ENCODE results near the gene FOXG1.

FOXG1 gene

DNA sequence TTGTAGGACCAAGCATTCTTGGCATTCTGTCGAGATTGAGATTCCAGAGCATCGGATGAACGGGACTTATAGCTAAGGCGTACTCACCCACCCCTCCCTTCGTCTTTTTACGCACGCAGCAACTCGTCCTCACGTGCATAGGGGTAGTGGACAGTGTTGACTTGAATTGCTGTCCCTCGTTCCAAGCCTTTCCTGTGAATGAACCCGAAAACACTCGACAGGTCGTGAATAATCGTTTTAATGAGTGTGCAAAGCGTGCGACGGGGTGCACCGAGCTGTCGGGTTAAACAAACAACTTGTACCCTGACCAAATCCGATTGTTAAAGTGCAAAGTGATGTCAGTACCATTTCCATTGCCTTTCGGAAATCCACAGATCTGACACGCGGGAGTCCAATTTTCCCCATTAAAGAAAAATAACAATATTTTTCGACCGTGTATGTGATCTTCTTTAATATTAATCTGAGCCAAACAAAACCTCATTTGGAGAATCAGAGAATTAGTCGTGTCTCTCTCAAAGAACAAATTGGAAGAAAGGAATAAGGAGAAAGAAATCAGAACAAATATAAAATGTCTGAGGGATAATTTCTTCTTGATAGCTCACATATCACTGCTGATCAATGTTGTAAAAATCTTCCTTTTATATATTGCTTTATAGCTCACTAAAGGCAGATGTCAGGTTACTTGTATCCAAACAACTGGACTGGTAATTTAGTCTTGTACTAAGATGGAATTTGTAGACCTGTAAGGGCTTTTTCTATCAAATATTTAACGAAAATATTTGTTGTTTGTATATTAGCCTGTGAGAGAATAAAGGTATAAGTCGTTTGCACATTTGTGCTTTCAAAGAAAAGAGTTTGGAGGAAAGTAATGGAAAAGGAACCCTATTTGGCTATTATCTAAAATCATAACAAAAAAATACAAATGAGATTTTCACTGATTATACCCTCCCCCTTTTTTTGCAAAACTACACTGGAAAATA is 11.8 kb downstream of the FOXG1 start:
- intact Hi-C loops (cut with micrococcal nuclease): no loop called here
- H3K36me3 Mint-ChIP-seq (ENCODE audit: low read depth): no peaks in the 10 kb centered on the region
- H3K27me3 Mint-ChIP-seq: peaks cover 68% of the 10 kb centered on the region
- H3K4me1 Mint-ChIP-seq (ENCODE audit: low read depth): no peaks in the 10 kb centered on the region
- no peak overlapping the region for H3K27ac Mint-ChIP-seq
- H3K4me3 Mint-ChIP-seq: no peak overlapping the region
- no peaks in the 10 kb centered on the region for H3K9me3 Mint-ChIP-seq

DNA sequence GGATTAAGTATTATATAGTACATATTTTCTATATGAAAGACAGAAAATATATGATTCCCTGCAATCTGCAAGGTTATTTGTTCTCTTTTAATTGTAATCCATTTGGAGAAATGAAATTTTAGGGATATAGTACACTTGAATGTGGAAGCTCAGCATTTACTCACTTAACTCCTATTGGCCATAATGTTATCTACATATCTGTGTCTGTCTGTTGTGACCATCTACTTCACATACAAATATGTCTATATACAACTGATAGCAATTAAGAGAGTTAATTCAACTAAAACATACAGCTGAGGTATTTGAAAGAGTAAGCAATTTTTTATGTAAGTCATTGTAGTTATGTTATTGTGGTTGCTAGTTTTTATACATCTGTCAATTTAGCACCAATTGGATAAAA is 12.9 kb downstream of the FOXG1 start:
- Mint-ChIP-seq H3K36me3 (ENCODE audit: low read depth) (no peaks in the 10 kb centered on the region), H3K27me3 (peaks cover 68% of the 10 kb centered on the region), H3K9me3 (no peaks in the 10 kb centered on the region)

GRCh38 chr14:28780843-28781820 is 14.5 kb downstream of the FOXG1 start:
- intact Hi-C loops (cut with micrococcal nuclease): no loop called here
- H3K4me1 Mint-ChIP-seq (ENCODE audit: low read depth): peaks cover 5% of the 10 kb centered on the region
- peaks cover 8% of the 10 kb centered on the region for H3K9me3 Mint-ChIP-seq
- no peak overlapping the region for H3K4me3 Mint-ChIP-seq
- no peak overlapping the region for H3K27ac Mint-ChIP-seq
- peaks cover 68% of the 10 kb centered on the region for H3K27me3 Mint-ChIP-seq
- no peaks in the 10 kb centered on the region for H3K36me3 Mint-ChIP-seq (ENCODE audit: low read depth)

More for the DNA sequence above, 12.9 kb downstream of the FOXG1 start:
- Mint-ChIP-seq H3K4me3 (no peak overlapping the region), H3K4me1 (ENCODE audit: low read depth) (no peaks in the 10 kb centered on the region), H3K27ac (no peak overlapping the region)
- intact Hi-C loops (cut with micrococcal nuclease): no loop called here

GRCh38 chr14:28782301-28782700 is 15.7 kb downstream of the FOXG1 start:
- intact Hi-C loops (cut with micrococcal nuclease): no loop called here
- H3K4me3 Mint-ChIP-seq: no peak overlapping the region

DNA sequence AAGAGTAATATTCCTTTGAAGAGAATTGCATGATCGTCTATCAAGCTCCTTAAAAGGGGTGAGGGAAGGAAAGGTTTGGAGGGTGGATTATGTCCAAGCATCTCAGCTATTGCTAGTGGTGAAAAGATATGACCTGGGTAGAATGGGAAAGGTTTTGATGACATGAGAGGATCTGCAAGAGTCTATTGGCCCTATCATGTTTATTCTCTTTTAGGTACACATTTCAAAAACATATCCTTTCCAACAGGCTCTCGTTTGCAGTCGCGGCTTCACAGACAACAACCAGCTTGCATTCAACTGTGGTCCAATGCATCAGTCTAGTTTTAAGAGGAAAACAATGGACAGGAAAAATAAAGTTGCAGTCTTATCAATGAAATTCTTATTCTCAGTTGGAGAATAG is 17.1 kb downstream of the FOXG1 start:
- Mint-ChIP-seq H3K4me1 (ENCODE audit: low read depth) (peaks cover 5% of the 10 kb centered on the region), H3K36me3 (ENCODE audit: low read depth) (no peaks in the 10 kb centered on the region), H3K27ac (no peak overlapping the region), H3K27me3 (peaks cover 63% of the 10 kb centered on the region), H3K4me3 (no peak overlapping the region), H3K9me3 (peaks cover 8% of the 10 kb centered on the region)
- intact Hi-C loops (cut with micrococcal nuclease): no loop called here

More at GRCh38 chr14:28782301-28782700, 15.7 kb downstream of the FOXG1 start:
- Mint-ChIP-seq H3K9me3 (peaks cover 8% of the 10 kb centered on the region), H3K27ac (no peak overlapping the region), H3K27me3 (peaks cover 74% of the 10 kb centered on the region), H3K36me3 (ENCODE audit: low read depth) (no peaks in the 10 kb centered on the region), H3K4me1 (ENCODE audit: low read depth) (peaks cover 5% of the 10 kb centered on the region)

DNA sequence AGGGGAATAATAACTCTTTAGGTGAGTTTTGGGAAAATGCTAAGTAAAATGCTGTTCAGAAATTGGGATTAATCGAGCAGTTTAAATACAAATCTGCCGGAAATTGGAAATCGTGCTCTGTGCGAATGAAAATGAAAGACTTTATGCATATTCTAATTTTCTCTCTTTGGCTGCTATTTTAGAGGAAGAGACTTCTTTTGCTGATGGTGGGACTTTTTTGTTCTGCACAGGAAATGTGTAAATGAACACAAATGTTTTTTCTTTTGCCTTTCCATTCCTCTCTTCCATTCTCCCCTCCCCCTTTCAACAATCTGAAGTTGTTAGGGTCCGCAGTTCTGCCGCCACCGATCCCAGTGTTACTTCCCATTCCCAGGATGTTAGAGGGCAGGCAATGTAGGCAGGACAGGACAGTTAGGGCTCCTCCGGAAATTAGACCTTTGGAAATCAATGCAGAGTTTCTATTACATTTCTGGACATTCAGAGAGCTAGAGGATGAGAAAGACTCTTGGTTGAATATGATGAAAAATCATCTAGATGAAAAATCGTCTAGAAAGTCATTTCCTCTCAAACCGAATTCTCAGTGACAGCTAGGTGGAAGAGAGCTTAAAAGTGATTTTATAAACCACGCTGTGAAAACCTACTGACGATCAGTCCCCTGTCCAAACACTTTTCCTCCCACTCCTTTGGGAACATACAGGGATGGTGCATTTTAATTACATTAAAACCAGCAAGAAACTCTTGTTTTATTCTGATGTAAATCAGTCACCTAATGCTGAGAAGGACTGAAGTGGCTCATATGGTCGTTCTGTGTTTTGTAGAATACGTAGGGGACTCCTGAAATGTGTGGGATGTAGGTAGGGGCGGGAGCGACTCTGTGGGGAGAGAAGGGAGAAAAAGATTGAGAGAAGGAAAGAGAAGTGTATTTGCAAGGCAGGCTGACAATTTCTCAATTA is 17.8 kb downstream of the FOXG1 start:
- H3K4me3 Mint-ChIP-seq: no peak overlapping the region
- intact Hi-C loops (cut with micrococcal nuclease): no loop called here
- no peak overlapping the region for H3K27ac Mint-ChIP-seq
- H3K36me3 Mint-ChIP-seq (ENCODE audit: low read depth): no peaks in the 10 kb centered on the region
- H3K9me3 Mint-ChIP-seq: peaks cover 8% of the 10 kb centered on the region
- peaks cover 5% of the 10 kb centered on the region for H3K4me1 Mint-ChIP-seq (ENCODE audit: low read depth)
- peaks cover 60% of the 10 kb centered on the region for H3K27me3 Mint-ChIP-seq

- H3K4me3 Mint-ChIP-seq: peak overlapping the region; percentile 13
- peaks cover 5% of the 10 kb centered on the region for H3K4me1 Mint-ChIP-seq (ENCODE audit: low read depth)
- H3K27me3 Mint-ChIP-seq: peaks cover 53% of the 10 kb centered on the region
- H3K36me3 Mint-ChIP-seq (ENCODE audit: low read depth): no peaks in the 10 kb centered on the region
- peaks cover 8% of the 10 kb centered on the region for H3K9me3 Mint-ChIP-seq
- intact Hi-C loops (cut with micrococcal nuclease): no loop called here
- no peak overlapping the region for H3K27ac Mint-ChIP-seq
Measured at GRCh38 chr14:28785096-28785952, 18.7 kb downstream of the FOXG1 start.

GRCh38 chr14:28807518-28807917 is 40.9 kb downstream of the FOXG1 start:
- intact Hi-C loops (cut with micrococcal nuclease): no loop called here
- H3K9me3 Mint-ChIP-seq: no peaks in the 10 kb centered on the region

GRCh38 chr14:28813810-28814209 is 47.2 kb downstream of the FOXG1 start:
- Mint-ChIP-seq H3K36me3 (ENCODE audit: low read depth) (no peaks in the 10 kb centered on the region), H3K4me1 (ENCODE audit: low read depth) (no peaks in the 10 kb centered on the region), H3K9me3 (no peaks in the 10 kb centered on the region), H3K4me3 (no peak overlapping the region), H3K27me3 (no peaks in the 10 kb centered on the region), H3K27ac (no peak overlapping the region)
- intact Hi-C loops (cut with micrococcal nuclease): no loop called here

More at GRCh38 chr14:28807518-28807917, 40.9 kb downstream of the FOXG1 start:
- H3K27ac Mint-ChIP-seq: no peak overlapping the region
- H3K27me3 Mint-ChIP-seq: no peaks in the 10 kb centered on the region
- no peaks in the 10 kb centered on the region for H3K36me3 Mint-ChIP-seq (ENCODE audit: low read depth)
- no peaks in the 10 kb centered on the region for H3K4me1 Mint-ChIP-seq (ENCODE audit: low read depth)
- no peak overlapping the region for H3K4me3 Mint-ChIP-seq

Data from dendritic cell treated with granulocyte-macrophage colony-stimulating factor and Interleukin-4, amounts not matched to agents 40 ng/mL and 50 ng/mL, for 4 days (primary cell).